ENCODE results near the gene POC1A. TPM values are rescaled to one million over a fixed set of nuclear protein-coding genes. Genes with fewer than 3 reads are reported as not detected.

The POC1A gene
- polyA plus RNA-seq, 1 donor (not counting 4 experiments of a cell fraction or from before 2014, with no cell fraction given): 11.5 TPM

GRCh38 chr3:52134761-52135160 is 19.5 kb downstream of the POC1A start:
- Histone ChIP-seq H3K9ac (ENCODE audit: control insufficient read depth, extremely low read depth, insufficient read depth, low read length) (no peak overlapping the region), H3K9me3 (ENCODE audit: control insufficient read depth, low read depth, low read length) (no peaks in the 10 kb centered on the region), H4K20me1 (ENCODE audit: control insufficient read depth, extremely low read depth, insufficient read depth, low read length) (no peaks in the 10 kb centered on the region), H3K4me3 (ENCODE audit: control insufficient read depth in 2 of 3, extremely low read depth in 1 of 3, insufficient read depth in 2 of 3, low read depth in 1 of 3, low read length in 3 of 3) (no peak overlapping the region), H3K4me1 (ENCODE audit: control insufficient read depth, extremely low read depth, insufficient read depth, low read length) (no peaks in the 10 kb centered on the region), H3K79me2 (ENCODE audit: control insufficient read depth, insufficient read depth, low read length) (no peaks in the 10 kb centered on the region), H3K27me3 (ENCODE audit: control insufficient read depth, extremely low read depth, insufficient read depth, low read length) (no peaks in the 10 kb centered on the region), H2AFZ (ENCODE audit: control insufficient read depth, low read length) (no peak overlapping the region), H3K4me2 (ENCODE audit: control insufficient read depth, extremely low read depth, insufficient read depth, low read depth, low read length) (no peak overlapping the region), H3K36me3 (ENCODE audit: control insufficient read depth in 2 of 2, extremely low read depth in 1 of 2, insufficient read depth in 2 of 2, low read length in 2 of 2) (peaks cover 8 to 22% of the 10 kb centered on the region in 2 experiments), H3K27ac (ENCODE audit: control insufficient read depth, insufficient read depth, low read length) (no peak overlapping the region), H3K9me1 (ENCODE audit: control insufficient read depth, extremely low read depth, insufficient read depth, low read length) (no peaks in the 10 kb centered on the region)
- dilution Hi-C loops (cut with MboI; ENCODE audit: extremely low pct_ligation_motif_present, low sequenced_read_pairs): no loop called here
- TF ChIP-seq, protein P1, sequence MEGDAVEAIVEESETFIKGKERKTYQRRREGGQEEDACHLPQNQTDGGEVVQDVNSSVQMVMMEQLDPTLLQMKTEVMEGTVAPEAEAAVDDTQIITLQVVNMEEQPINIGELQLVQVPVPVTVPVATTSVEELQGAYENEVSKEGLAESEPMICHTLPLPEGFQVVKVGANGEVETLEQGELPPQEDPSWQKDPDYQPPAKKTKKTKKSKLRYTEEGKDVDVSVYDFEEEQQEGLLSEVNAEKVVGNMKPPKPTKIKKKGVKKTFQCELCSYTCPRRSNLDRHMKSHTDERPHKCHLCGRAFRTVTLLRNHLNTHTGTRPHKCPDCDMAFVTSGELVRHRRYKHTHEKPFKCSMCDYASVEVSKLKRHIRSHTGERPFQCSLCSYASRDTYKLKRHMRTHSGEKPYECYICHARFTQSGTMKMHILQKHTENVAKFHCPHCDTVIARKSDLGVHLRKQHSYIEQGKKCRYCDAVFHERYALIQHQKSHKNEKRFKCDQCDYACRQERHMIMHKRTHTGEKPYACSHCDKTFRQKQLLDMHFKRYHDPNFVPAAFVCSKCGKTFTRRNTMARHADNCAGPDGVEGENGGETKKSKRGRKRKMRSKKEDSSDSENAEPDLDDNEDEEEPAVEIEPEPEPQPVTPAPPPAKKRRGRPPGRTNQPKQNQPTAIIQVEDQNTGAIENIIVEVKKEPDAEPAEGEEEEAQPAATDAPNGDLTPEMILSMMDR (optimal IDR thresholded peaks at IDR 0.05 in 1 of 3, IDR thresholded peaks at IDR 0.05 in 1 of 3, conservative IDR thresholded peaks at IDR 0.05 in 1 of 3; ENCODE audit: extremely low read depth in 1 of 3, insufficient read depth in 2 of 3, low read length in 3 of 3): no peak
- no peak for TF ChIP-seq EZH2 (IDR thresholded peaks at IDR 0.05; ENCODE audit: low read length)
- FAIRE-seq (no peak), DNase-seq (ENCODE audit: low read depth, low spot score) (no peak)

- no peak overlapping the region for H2AFZ ChIP-seq (ENCODE audit: control insufficient read depth, low read length)
- peaks cover 3% of the 10 kb centered on the region for H3K4me1 ChIP-seq (ENCODE audit: control insufficient read depth, extremely low read depth, insufficient read depth, low read length)
- no peak overlapping the region for H3K27ac ChIP-seq (ENCODE audit: control insufficient read depth, insufficient read depth, low read length)
- no peaks in the 10 kb centered on the region for H3K9me3 ChIP-seq (ENCODE audit: control insufficient read depth, low read depth, low read length)
- H4K20me1 ChIP-seq (ENCODE audit: control insufficient read depth, extremely low read depth, insufficient read depth, low read length): no peaks in the 10 kb centered on the region
- FAIRE-seq: no peak
- dilution Hi-C loops (cut with MboI; ENCODE audit: extremely low pct_ligation_motif_present, low sequenced_read_pairs): no loop called here
- H3K4me2 ChIP-seq (ENCODE audit: control insufficient read depth, extremely low read depth, insufficient read depth, low read depth, low read length): no peak overlapping the region
- no peaks in the 10 kb centered on the region for H3K9me1 ChIP-seq (ENCODE audit: control insufficient read depth, extremely low read depth, insufficient read depth, low read length)
- DNase-seq (ENCODE audit: low read depth, low spot score): no peak
- no peak overlapping the region for H3K4me3 ChIP-seq (ENCODE audit: control insufficient read depth in 2 of 3, extremely low read depth in 1 of 3, insufficient read depth in 2 of 3, low read depth in 1 of 3, low read length in 3 of 3)
- no peaks in the 10 kb centered on the region for H3K79me2 ChIP-seq (ENCODE audit: control insufficient read depth, insufficient read depth, low read length)
- no peaks in the 10 kb centered on the region for H3K27me3 ChIP-seq (ENCODE audit: control insufficient read depth, extremely low read depth, insufficient read depth, low read length)
- no peak for TF ChIP-seq EZH2 (IDR thresholded peaks at IDR 0.05; ENCODE audit: low read length)
- TF ChIP-seq, protein P1 (optimal IDR thresholded peaks at IDR 0.05 in 1 of 3, IDR thresholded peaks at IDR 0.05 in 1 of 3, conservative IDR thresholded peaks at IDR 0.05 in 1 of 3; ENCODE audit: extremely low read depth in 1 of 3, insufficient read depth in 2 of 3, low read length in 3 of 3): no peak
- H3K9ac ChIP-seq (ENCODE audit: control insufficient read depth, extremely low read depth, insufficient read depth, low read length): no peak overlapping the region
- H3K36me3 ChIP-seq (ENCODE audit: control insufficient read depth in 2 of 2, extremely low read depth in 1 of 2, insufficient read depth in 2 of 2, low read length in 2 of 2): peaks cover 6 to 21% of the 10 kb centered on the region in 2 experiments
Measured at GRCh38 chr3:52132930-52133329, 21.3 kb downstream of the POC1A start.

All from keratinocyte (primary cell).